Islet of Langerhans (tissue), 1 donor: Measurements from ENCODE around the gene CAB39.
"Not testable (repeated sequence)": the region's sequence is repeated elsewhere in the genome, so short reads cannot be mapped to it uniquely, and the experiment has no call there.

Experiments used
- FAIRE-seq: peaks from one replicate; lab custom pipeline; 2011; peaks lifted over from hg19 to GRCh38; lab: Jason Lieb, UNC

Gene CAB39

DNA sequence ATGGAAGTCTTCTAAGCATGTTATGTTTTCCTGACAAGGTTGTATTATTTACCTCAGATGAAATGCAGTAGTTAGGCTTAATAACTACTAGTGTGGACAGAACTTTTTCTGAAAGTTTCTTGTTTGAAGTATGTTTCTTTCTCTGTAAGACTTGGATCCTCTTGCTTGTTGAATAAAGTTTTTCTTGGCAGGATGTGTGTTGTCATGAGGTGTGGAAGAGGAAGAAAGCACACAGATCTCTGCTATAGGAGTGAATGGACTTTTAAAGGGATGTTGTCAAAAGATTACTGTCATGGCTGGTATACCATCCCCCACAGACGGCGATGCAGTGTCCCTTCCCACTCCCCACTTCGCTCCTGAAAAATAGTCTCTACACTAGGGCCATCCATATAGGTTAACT is 2.6 kb downstream of the CAB39 start:
- no peak for FAIRE-seq

DNA sequence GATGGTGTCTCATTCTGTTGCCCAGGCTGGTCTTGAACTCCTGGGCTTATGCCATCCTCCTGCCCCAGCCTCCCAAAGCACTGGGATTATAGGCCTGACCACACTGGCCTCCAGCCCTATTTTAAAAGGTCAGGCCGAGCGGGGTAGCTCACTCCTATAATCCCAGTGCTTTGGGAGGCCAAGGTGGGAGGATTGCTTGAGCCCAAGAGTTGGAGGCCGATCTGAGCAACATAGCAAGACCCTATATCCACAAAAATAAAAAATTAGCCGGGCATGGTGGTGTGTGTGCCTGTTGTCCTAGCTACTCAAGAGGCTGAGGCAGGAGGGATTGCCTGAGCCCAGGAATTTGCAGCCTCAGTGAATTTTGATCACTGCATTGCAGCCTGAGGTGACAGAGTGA is 3.9 kb downstream of the CAB39 start:
- FAIRE-seq, result no peak

DNA sequence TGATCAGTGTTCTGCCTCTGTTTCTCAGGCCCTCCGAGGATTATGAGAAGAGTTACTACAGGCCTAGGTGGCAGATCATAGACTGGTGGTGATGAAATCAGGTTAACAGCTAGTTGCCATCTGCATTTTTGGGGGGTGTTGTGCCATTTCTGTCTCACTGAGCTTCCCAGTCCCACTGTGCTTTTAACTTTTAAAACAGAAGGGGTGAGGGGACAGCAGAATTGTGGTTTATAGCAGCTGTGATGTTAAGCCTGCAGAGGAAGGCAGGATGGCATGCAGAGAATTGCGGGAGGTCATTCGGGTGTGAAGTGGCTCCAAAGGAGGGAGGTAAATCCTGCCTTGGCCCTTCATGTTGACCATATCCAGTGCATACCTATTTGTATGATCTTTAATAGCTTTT is 5.0 kb downstream of the CAB39 start:
- no peak for FAIRE-seq

DNA sequence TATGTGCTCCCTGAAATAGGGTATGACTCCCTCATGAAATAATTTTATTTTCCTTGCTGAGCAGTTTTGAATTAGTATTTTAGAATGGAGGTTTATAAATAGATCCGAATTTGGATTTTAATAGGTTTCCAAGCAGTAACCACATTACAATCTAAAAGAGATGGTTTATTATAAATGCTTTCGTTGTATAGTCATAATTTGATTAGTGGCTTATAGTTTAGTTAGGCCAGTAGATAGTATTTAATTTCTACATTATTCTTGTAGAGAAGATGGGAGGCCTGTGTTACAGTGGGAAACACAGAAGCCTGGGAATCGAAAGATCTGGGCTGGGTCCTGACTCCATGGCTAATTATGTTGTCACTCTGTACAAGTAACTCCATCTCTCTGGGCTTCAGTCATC is 6.7 kb downstream of the CAB39 start:
- FAIRE-seq, result no peak

DNA sequence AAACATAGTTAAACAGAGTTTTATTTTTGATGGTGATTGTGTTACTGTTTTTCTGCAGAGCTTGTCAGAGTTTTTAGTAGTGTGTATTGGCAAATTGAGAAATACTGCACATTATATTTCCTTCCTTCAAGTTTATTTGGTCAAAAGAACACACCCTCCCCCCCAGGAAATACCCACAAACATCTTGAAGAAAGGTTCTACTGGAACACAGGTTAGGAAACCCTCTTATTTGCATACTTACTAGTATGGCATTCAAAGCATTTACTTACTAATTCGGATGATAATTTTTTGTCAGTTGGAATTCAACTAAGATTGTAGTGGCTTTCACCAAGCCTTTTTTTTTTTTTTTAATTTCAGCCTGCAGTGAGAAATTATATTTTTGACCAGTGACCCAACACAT is 9.1 kb downstream of the CAB39 start:
- no peak for FAIRE-seq

DNA sequence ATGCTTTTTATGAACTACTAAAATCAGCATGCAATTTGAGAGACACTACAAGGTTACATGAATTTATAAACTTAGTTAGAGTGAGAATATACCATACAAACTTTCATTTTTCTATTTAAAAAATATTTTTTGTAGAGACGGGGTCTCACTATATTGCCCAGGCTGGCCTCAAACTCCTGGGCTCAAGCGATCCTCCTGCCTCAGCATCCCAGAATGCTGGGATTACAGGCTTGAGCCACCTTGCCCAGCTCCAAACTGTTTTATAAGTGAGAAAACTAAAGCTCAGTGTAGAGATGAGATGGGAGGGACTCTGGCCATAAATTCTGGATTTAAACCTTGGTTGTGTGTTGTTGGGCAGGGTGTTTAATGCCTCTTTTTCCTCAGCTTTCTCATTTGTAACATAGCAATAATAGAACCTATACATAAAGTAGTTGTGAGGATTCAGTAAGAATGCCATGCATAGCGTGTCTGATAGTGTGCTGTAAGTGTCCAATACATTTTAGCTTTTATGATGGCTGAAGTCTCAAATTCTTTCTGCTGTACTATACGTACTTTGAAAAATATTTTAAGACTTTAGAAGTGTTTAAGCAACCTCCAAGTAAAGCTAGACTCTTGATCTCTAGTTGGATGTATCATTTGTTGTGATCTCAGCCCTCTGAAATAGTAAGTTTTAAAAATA is 9.7 kb downstream of the CAB39 start:
- FAIRE-seq, result no peak

DNA sequence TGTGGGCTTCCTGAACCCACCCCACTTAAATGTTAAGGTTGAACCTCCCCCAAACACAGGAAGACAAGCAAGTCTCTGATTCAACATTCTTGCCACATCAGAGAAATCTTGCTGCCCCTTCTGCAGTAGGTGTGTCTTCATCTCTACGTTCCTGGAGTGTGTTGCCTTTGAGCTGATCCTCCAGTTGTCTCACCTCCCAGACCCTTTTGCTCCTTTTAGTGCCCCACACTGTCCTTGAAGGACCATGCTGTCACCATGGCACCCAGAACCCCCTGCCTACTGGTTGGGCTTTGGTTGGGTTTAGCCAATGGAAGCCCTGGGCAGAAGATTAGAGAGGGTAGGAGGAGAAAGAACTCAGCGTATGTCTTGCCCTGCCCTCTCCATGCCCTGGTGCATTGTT is 10.7 kb downstream of the CAB39 start:
- no peak for FAIRE-seq

DNA sequence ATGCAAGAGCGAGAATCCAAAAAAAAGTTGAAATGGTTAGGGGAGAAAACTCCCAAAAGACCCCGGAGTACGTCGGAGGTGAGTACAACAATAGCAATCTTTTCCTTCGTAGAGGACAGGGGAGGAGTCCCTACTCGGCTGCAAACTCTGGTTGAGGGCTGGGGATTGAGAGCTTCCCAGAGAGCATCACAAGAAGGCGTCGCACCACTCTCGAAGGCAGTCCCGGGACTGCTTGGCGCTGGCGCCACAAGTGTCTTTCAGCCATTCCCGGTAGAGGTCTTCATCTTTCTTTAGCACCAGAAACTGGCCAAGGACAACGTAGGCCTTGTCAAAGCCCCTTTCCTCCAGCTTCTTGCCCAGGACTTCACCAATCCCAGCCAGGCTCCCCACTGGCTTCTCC is 12.3 kb downstream of the CAB39 start:
- not testable (repeated sequence) for FAIRE-seq

DNA sequence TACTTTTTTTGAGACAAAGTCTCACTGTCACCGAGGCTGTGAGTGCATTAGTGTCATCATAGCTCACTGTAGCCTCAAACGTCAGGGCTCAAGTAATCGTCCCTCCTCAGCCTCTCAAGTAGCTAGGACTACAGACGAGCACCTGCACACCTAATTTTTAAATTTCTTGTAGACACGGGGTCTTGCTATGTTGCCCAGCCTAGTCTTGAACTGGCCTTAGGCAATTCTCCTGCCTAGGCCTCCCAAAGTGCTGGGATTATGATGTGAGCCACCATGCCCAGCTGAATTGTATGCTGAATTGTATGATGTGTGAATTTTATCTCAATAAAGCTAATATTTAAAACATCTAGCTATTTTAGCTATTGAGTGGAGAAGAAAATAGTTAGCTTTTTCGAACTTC is 18.9 kb downstream of the CAB39 start:
- no peak for FAIRE-seq

DNA sequence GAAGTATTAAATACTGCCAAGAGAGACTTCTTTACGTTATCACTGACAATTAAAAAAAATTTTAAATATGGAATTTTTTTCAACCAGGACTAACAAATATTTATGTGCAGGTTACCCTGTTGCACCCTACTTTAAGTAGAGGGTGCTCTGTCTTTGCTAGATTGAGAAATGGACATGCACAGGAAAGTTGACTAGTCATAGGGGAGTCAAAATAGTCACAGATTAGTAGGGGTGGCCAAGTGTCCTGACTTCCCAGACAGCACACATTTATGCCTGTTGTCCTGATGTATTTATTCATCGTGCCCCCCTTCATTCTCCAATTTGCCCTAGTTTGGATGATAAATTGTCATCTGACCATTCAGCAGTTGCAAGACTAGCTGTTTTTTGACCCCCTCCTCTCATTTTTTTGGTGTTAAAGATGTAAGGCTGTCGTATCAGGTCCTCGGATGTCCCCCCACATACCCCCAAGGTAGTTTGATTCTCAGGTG is 20.3 kb downstream of the CAB39 start:
- FAIRE-seq, result no peak

DNA sequence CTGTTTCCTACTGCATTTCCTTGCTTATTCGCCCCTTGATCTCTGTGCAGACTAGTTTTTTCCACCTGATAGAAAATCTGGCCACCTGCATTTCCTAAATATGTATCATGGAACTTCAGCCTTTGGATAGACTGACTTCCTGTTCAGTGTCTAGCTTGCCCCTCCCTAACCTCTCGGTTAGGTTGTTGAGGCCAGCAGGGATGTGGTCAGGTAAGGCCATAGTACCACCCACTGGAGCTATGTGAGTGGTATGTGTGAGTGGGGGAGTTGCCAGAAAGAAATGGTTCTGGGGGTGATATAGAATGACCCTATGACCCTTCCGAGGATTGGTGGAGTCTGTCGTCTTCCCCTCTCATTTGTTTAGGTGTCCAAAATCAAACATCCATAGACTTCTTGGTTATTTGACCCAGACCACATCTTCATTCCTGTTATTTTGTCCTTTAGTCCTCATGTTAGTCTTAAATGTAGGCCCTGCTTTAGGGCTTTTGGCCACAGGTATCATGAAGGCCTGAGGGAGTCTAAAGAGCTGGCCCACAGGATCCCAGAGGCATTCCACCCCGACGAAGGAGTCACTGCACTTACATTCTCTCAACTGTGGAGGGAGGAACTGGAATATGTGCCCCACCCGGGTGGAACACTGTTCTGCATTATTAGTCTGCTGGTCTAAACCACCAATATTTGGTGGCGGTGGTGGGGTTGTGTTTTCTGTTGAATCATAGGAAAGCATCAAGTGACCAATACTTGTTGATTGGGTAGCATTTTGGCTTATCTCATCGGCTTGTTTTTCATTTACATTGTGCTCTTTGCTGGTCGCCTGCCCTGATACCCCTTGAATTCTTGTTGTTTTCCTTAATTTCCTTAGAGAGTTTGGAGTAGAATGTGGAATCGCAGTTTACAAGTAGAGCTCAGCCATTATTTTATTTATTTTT is 21.9 kb downstream of the CAB39 start:
- no peak for FAIRE-seq

DNA sequence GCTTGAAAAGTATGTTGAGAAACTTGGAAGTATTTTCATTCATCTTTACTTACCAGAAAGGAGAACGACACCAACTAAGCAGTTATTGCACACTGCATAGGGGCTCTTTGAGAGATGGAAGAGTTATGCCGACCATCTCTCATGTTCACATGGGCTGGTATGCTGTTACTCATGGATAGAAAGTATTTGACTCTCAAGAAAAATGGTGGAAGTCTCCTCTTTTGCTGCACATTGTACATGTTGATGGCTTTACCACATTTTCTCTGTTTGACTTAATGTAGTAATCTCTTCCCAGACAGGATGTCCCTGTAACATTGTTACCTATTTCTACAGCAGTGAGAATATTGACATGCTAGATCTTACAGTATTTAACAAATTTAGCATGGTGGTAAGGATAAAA is 23.2 kb downstream of the CAB39 start:
- no peak for FAIRE-seq

DNA sequence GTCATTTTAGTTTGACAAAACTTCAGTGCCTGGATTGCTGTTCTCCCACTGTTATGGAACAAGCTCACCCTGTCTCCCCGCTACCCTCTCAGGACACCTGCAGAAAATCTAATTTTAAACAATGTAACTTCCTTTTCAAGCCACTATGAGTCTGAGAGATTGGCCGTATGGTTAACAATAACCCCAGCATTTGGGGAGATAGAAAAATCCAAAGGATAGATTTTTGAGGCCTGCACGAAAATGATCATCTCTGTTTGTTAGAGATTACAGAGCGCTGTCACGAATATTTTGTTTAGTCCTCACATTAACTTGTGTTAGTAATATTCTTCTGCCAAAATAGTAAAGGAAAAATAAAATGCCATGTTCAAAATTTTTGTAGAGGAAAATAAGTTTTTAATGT is 24.7 kb downstream of the CAB39 start:
- no peak for FAIRE-seq

DNA sequence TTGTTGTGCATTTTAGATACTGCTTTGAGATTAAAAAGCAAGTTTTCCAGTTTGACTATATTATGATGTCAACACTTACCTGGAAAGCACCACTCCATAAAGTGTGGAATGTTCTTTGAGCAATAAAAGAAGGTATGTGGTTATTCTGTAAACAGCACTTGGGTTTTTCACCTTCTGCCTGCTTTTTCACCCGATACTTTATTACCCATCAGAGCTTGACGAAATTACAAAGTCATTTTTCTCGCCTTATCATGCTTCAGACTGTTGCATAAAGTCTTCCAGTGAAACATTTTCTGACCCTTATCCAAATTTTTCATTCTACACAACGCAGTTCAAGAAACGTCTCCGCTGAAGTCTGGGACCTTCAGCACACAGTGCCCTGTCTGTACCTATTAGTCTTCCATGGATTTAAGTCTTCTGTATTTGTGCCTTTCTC is 25.2 kb downstream of the CAB39 start:
- FAIRE-seq, result no peak

DNA sequence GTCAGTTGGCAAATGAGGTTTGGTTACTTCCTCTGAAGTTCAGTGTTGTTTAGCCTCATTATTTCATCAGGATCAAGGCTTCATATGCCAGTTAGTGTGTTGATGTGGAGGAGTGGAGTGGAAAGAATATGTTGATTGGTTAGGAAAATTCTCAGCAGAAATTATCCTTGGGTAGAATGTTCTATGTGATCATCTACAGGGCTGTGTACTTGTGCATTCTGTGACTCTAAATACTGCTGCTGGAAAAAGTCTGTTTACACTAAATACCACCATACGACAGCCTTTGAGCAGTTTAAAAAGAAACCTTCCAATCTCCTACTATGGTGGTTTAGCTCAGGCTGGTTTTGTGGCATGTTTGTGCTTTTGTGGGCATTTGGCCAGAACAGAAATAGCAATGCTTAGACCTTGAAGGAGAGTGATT is 25.8 kb downstream of the CAB39 start:
- FAIRE-seq, result no peak

DNA sequence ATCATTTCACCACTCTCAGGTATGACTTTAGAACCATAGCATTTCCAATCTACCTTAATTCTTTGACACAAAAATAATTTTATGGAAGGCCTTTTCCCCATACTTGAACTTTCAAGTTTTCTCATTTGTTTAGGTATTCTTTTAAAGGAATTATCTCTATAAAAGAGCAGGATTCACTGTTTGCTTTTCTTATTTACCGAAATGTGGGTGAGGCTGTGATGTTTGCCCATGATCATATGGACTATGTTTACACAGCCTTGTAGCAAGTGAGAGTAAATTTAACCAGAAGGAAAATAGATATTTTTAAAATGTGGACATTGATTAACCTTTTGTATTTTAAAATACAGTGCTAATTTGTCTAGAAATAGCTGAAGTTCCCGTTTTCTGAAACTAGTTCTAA is 26.3 kb downstream of the CAB39 start:
- FAIRE-seq, result no peak

DNA sequence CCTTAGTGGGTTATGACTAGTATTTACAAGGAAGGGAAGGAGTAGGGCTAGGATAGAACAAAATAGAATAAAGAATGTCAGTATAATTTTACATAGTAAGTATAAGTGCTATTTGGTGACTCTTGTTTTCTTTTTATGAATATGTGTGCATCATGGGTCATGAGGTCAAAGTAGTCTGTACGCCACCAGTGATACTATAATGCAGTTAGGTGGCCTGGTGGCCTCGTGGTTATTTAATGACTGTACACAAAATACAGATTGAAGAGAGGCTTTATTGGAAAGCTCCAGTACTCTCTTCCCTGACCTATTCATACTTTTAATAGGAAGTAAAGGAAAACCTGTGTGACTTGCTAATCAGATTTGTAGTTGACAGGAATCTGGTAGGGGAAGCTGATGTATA is 27.3 kb downstream of the CAB39 start:
- no peak for FAIRE-seq

DNA sequence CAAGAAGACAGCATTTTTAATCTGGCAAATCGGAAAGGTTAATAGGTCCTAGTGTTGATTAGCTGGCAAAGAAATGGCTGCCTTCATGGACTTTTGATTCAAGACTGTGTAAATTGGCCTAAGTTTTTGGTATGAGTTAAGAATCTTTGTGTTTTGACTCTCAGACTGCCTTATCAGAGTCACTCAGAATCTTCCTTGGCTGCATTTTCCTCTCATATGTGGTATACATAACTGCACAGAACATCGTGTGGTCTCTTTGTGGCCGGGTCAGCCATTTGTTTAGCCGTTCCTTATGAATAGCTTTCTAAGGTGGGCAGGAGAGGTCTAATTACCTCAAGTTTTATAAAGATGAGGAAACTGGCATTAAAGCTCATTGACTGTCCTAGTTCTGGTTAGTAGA is 30.1 kb downstream of the CAB39 start:
- no peak for FAIRE-seq

DNA sequence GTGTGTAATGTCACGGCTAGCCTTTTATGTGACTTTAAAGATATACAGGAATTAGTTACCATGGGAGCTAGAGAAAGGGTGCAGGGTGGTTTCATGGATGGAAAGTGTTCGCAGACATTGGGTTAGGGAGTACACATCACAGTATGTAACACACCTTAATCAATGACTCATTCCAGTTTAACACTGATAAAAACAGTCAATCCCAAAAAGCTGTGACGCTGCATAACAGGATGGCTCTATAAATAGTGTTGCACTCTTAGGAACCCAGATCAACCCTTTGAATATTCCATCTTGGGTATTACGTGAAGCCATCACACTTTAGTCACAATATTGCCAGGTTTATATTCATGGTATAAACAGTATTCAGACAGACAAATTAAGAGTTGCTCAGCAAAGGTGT is 33.6 kb downstream of the CAB39 start:
- FAIRE-seq, result no peak

DNA sequence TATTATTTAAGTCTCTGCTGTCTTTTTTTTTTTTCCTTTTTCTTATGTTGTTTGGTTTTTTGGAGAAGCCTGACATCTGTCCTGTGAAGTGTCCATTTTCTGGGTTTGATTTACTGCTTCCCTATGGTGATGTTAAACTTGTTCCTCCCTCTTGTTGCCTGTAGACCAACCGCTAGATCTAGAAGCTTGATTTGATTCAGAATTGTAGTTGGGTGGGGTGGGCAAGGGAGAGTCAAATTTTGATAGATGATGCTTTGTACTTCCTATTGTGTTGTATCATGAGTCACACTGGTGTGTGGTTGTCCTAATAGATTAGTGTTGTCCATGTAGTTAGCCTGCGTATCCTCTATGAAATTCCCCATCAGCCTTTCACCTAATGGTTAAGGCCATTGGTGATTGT is 35.4 kb downstream of the CAB39 start:
- FAIRE-seq, result no peak

DNA sequence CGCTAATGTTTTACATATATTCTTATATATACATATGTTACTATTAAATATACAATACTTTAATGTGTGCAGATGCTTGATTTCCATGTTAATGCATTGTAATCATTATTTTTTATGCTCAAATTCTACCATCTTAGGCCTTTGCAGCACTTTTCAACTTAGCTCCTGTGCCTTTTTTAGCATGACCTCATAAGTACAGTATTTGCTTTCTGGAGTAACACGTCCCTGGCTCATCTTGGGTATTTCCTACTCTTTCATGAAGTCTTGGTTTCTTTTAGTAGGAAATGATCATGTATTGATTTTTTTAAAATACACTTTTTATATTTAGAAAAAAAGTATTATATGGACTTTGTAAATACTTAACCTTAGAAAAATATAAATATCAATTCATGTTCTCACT is 36.5 kb downstream of the CAB39 start:
- no peak for FAIRE-seq

DNA sequence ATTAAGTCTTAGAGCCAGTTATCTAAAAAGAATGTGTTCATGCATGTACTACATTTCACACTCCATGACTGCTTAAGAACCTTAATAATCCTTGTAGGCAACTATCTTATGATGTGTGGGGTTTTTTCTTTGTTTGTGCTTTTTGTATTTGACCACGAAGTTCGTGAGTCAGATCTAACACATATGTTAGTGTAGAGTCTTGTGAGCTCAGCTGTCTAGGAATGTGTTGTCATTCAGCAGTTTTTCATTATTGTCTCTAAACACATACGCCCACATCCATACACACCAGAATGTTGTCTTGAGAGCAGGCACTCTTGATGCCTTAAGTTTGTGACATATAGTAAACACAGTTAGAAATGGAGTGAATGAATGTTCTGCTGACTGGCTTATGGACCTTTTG is 38.4 kb downstream of the CAB39 start:
- FAIRE-seq, result no peak

DNA sequence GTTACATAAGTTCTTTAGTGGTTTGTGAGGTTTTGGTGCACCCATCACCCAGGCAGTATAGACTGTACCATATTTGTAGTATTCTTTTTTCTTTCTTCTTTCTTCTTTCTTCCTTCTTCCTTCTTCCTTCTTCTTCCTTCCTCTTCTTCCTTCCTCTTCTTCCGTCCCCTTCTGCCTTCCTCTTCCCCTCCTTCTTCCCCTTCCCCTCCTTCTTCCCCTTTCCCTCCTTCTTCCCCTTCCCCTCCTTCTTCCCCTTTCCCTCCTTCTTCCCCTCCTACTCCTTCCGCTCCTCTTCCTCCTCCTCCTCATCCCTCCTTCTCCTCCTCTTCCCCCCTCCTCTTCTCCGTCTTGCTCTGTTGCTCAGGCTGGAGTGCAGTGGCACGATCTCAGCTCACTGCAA is 41.6 kb downstream of the CAB39 start:
- FAIRE-seq, result no peak

DNA sequence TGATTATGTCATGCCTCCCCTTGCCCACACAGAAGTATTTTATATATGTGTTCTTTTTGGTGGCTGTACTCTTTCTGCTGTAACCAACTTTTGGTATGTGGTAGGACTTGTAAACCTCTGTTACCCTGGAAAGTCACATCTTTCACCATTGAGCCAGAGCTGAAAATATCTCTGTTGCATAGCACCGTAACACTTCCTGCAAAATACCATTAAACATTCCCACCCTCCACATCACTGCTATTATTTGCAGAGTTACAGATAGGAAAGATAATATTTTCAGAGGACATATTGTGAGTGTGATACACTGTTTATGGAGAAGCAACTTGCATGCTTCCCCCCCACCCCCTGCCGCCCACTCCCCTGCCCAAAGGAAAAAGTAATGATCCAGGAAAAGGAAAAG is 44.8 kb downstream of the CAB39 start:
- FAIRE-seq, result no peak
